ENCODE measurements around the gene FBXL17. TPM values are rescaled to one million over a fixed set of nuclear protein-coding genes. Genes with fewer than 3 reads are reported as not detected.

The FBXL17 gene
- total and polyA plus RNA-seq, 2 experiments from 2014 or later = 1.8 to 13.1 TPM

GRCh38 chr5:107913494-107913893 lies 468.4 kb downstream of the FBXL17 start:
- no peaks in the 10 kb centered on the region for H3K9me3 ChIP-seq (ENCODE audit: low read depth)
- H3K4me3 ChIP-seq = no peak overlapping the region
- no peak for DNase-seq
- H2AFZ ChIP-seq = no peak overlapping the region
- H3K4me1 ChIP-seq (ENCODE audit: insufficient read depth) = peaks cover 10% of the 10 kb centered on the region
- no peak overlapping the region for H3K4me2 ChIP-seq (ENCODE audit: unreplicated experiment)
- H3K27ac ChIP-seq = no peak overlapping the region
- in situ Hi-C loops (cut with MboI) = no loop called here
- TF ChIP-seq EZH2 (IDR thresholded peaks at IDR 0.05; ENCODE audit: insufficient read depth, poor library complexity, severe bottlenecking) = no peak
- no peak for TF ChIP-seq EZH2phosphoT487 (IDR thresholded peaks at IDR 0.05; ENCODE audit: insufficient read depth, low read depth)
- no peaks in the 10 kb centered on the region for H3K27me3 ChIP-seq (replicated peaks; ENCODE audit: insufficient read depth)
- WGBS, 2 experiments (ENCODE audit: low coverage in 1 of 2, low lambda C conversion rate in 2 of 2, missing lambda C conversion rate in 2 of 2) = 83 to 84% methylated on average over 3 of the region's 3 CpGs
- no peaks in the 10 kb centered on the region for H3K9me2 ChIP-seq (ENCODE audit: insufficient read depth)
- H3K79me2 ChIP-seq (ENCODE audit: insufficient read depth) = no peaks in the 10 kb centered on the region
- no peak overlapping the region for H3K9ac ChIP-seq
- peaks cover 6% of the 10 kb centered on the region; the same call in 1 of the 2 replicates for H3F3A ChIP-seq (ENCODE audit: insufficient read depth)
- H3K36me3 ChIP-seq (ENCODE audit: low read depth) = no peaks in the 10 kb centered on the region
- H4K20me1 ChIP-seq (ENCODE audit: insufficient read depth) = no peaks in the 10 kb centered on the region

GRCh38 chr5:107900721-107901120 lies 481.2 kb downstream of the FBXL17 start:
- Histone ChIP-seq H3K4me2 (ENCODE audit: unreplicated experiment) (no peak overlapping the region), H3K4me3 (no peak overlapping the region), H2AFZ (no peak overlapping the region), H3K27ac (no peak overlapping the region), H3K9ac (no peak overlapping the region), H3K9me3 (ENCODE audit: low read depth) (no peaks in the 10 kb centered on the region), H3K27me3 (replicated peaks; ENCODE audit: insufficient read depth) (no peaks in the 10 kb centered on the region), H3F3A (ENCODE audit: insufficient read depth) (no peaks in the 10 kb centered on the region), H3K4me1 (ENCODE audit: insufficient read depth) (no peaks in the 10 kb centered on the region), H3K36me3 (ENCODE audit: low read depth) (no peaks in the 10 kb centered on the region), H4K20me1 (ENCODE audit: insufficient read depth) (no peaks in the 10 kb centered on the region), H3K9me2 (ENCODE audit: insufficient read depth) (no peaks in the 10 kb centered on the region), H3K79me2 (ENCODE audit: insufficient read depth) (no peaks in the 10 kb centered on the region)
- in situ Hi-C loops (cut with MboI) = no loop called here
- no peak for DNase-seq
- TF ChIP-seq EZH2 (IDR thresholded peaks at IDR 0.05; ENCODE audit: insufficient read depth, poor library complexity, severe bottlenecking) (no peak), EZH2phosphoT487 (IDR thresholded peaks at IDR 0.05; ENCODE audit: insufficient read depth, low read depth) (no peak)
- 85 to 92% methylated on average over 3 of the region's 3 CpGs for WGBS, 2 experiments (ENCODE audit: low coverage in 1 of 2, low lambda C conversion rate in 2 of 2, missing lambda C conversion rate in 2 of 2)

- H3K9ac ChIP-seq = peak overlapping the region; percentile 25; the same call in 1 of the 2 replicates
- no peaks in the 10 kb centered on the region for H3K36me3 ChIP-seq (ENCODE audit: low read depth)
- peaks cover 14% of the 10 kb centered on the region for H3K4me1 ChIP-seq (ENCODE audit: insufficient read depth)
- TF ChIP-seq EZH2 (IDR thresholded peaks at IDR 0.05; ENCODE audit: insufficient read depth, poor library complexity, severe bottlenecking) = no peak
- no peak for TF ChIP-seq EZH2phosphoT487 (IDR thresholded peaks at IDR 0.05; ENCODE audit: insufficient read depth, low read depth)
- no peaks in the 10 kb centered on the region for H3K9me2 ChIP-seq (ENCODE audit: insufficient read depth)
- peak overlapping the region; percentile 44 for H3K4me3 ChIP-seq
- peak overlapping the region; percentile 61 for H2AFZ ChIP-seq
- H4K20me1 ChIP-seq (ENCODE audit: insufficient read depth) = no peaks in the 10 kb centered on the region
- no peaks in the 10 kb centered on the region for H3K27me3 ChIP-seq (replicated peaks; ENCODE audit: insufficient read depth)
- H3K9me3 ChIP-seq (ENCODE audit: low read depth) = no peaks in the 10 kb centered on the region
- WGBS, 2 experiments (ENCODE audit: low coverage in 1 of 2, low lambda C conversion rate in 2 of 2, missing lambda C conversion rate in 2 of 2) = 27 to 35% methylated on average over 1 of the region's 1 CpG
- in situ Hi-C loops (cut with MboI) = no loop called here
- H3K4me2 ChIP-seq (ENCODE audit: unreplicated experiment) = peak overlapping the region; percentile 68
- H3K27ac ChIP-seq = peak overlapping the region; percentile 46
- peak; percentile 68 for DNase-seq
- H3F3A ChIP-seq (ENCODE audit: insufficient read depth) = peaks cover 7% of the 10 kb centered on the region; the same call in 1 of the 2 replicates
- no peaks in the 10 kb centered on the region for H3K79me2 ChIP-seq (ENCODE audit: insufficient read depth)
Measured at GRCh38 chr5:107894361-107894760, 487.5 kb downstream of the FBXL17 start.

GRCh38 chr5:107893642-107894041 lies 488.3 kb downstream of the FBXL17 start:
- TF ChIP-seq EZH2 (IDR thresholded peaks at IDR 0.05; ENCODE audit: insufficient read depth, poor library complexity, severe bottlenecking) (no peak), EZH2phosphoT487 (IDR thresholded peaks at IDR 0.05; ENCODE audit: insufficient read depth, low read depth) (no peak)
- peak overlapping the region; percentile 61 for H2AFZ ChIP-seq
- in situ Hi-C loops (cut with MboI) = no loop called here
- H3K9me3 ChIP-seq (ENCODE audit: low read depth) = no peaks in the 10 kb centered on the region
- peak overlapping the region; percentile 25; the same call in 1 of the 2 replicates for H3K9ac ChIP-seq
- H3K4me1 ChIP-seq (ENCODE audit: insufficient read depth) = peaks cover 14% of the 10 kb centered on the region
- peak overlapping the region; percentile 46 for H3K27ac ChIP-seq
- WGBS, 2 experiments (ENCODE audit: low coverage in 1 of 2, low lambda C conversion rate in 2 of 2, missing lambda C conversion rate in 2 of 2) = 2 to 5% methylated on average over 4 of the region's 4 CpGs
- H3F3A ChIP-seq (ENCODE audit: insufficient read depth) = peaks cover 7% of the 10 kb centered on the region; the same call in 1 of the 2 replicates
- peak overlapping the region; percentile 68 for H3K4me2 ChIP-seq (ENCODE audit: unreplicated experiment)
- H4K20me1 ChIP-seq (ENCODE audit: insufficient read depth) = no peaks in the 10 kb centered on the region
- no peaks in the 10 kb centered on the region for H3K36me3 ChIP-seq (ENCODE audit: low read depth)
- H3K4me3 ChIP-seq = peak overlapping the region; percentile 44
- H3K79me2 ChIP-seq (ENCODE audit: insufficient read depth) = no peaks in the 10 kb centered on the region
- DNase-seq = peak; percentile 84
- H3K27me3 ChIP-seq (replicated peaks; ENCODE audit: insufficient read depth) = no peaks in the 10 kb centered on the region
- H3K9me2 ChIP-seq (ENCODE audit: insufficient read depth) = no peaks in the 10 kb centered on the region

Data from GM23248 (cell line).